Diencephalon (tissue), 1 donor: ENCODE data around the gene MZT2A. TPM values are rescaled to one million over a fixed set of nuclear protein-coding genes. Genes with fewer than 3 reads are reported as not detected.

Experiments used
- total RNA-seq: library from RNA; depleted of rRNA; stranded (reverse); fragments of >200 nt; gene quantifications from one replicate; pipeline ENCODE4 v1.2.3, GENCODE V29; 2014

MZT2A gene, protein sequence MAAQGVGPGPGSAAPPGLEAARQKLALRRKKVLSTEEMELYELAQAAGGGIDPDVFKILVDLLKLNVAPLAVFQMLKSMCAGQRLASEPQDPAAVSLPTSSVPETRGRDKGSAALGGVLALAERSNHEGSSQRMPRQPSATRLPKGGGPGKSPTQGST
- 60.7 TPM for total RNA-seq

DNA sequence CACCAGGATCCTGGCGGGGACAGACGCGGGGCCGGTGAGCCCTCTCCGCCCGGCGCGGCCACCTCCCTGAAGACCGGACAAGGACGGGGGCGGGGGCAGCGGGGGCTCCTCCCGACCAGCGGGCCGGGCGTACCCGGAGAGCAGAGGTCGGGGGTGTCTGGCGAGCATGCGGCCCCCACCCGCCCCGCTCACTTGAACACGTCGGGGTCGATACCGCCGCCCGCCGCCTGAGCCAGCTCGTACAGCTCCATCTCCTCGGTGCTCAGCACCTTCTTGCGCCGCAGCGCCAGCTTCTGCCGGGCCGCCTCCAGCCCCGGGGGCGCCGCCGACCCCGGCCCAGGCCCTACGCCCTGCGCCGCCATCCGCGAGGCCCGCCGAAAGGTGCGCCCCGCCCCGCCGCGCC, at the start of gene MZT2A:
Gene MZT2A (minus strand): TSS at position 383 of the 403 bp plus-strand sequence. CDS start 21 bp downstream, at position 362.

DNA sequence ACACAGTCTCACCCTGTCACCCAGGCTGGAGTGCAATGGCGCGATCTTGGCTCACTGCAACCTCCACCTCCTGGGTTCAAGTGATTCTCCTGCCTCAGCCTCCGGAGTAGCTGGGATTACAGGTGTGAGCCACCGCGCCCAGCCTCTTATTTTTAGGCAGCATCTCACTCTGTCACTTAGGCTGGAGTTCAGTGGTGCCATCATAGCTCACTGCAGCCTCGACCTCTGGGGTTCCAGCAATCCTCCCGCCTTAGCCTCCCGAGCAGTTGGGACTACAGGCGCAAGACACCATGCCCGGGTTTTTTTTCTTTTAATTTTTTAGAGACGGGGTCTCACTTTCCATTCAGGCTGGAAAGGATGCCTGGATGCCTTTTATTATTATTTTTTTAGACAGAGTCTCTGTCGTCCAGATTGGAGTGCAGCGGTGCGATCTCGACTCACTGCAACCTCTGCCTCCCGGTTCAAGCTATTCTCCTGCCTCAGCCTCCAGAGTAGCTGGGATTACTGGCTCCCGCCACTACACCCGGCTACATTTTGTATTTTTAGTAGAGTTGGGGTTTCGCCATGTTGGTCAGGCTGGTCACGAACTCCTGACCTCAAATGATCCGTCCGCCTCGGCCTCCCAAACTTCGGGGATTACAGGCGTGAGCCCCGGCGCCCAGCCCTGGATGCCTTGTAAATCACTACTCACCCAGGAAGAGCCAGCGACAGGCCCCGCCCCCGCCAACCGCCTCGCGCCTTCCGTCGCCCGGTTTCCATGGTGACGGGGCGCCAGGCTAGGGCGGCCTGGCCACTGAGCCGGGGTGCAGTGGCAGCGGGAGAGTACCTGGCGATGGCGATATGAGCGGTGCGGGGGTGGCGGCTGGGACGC, 35.2 kb upstream of the MZT2A start, which contains the start of gene CCDC74A:
Gene CCDC74A (plus strand): TSS at position 758 of the 871 bp plus-strand sequence. CDS start 83 bp downstream, at position 841.

DNA sequence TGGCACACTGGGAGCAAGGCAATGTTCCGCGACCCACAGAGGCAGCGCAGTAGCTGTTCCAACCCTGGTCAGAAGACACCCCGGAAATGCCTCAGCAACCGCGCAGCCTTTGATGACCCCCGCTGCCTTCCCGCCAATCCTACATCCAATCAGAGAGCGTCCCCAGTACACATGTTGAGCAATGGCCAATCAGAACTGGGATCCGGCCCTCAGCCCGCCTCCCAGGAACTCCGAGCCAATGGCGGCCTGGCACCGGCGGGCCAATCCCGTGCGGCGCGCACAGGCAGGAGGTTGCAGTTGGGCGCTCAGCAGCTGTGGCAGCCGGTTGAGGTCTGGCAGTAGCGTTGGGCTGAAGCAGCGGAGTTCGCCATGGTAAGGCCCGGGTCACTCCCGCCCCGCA, 16.4 kb downstream of the MZT2A start, which contains the start of gene TUBA3D:
Gene TUBA3D (plus strand): TSS at position 289 of the 400 bp plus-strand sequence. CDS start 81 bp downstream, at position 370.

Other genes starting within 250 kb of the MZT2A start
- 3.0 TPM for gene RAB6D, start 128.2 kb downstream of the MZT2A start, total RNA-seq
- gene TUBA3D, start 16.3 kb downstream of the MZT2A start, total RNA-seq: not detected
- 10.4 TPM for gene CCDC74A, start 35.5 kb upstream of the MZT2A start, total RNA-seq